D721Med (cell line): ENCODE results near the gene PRAMEF17.
"Not testable (repeated sequence)": the region's sequence is repeated elsewhere in the genome, so short reads cannot be mapped to it uniquely, and the experiment has no call there.

Experiments used
- DNase-seq: peaks from one replicate; pipeline ENCODE4 v3.0.0; 2011; ENCODE audit warnings: low spot score; ENCODE audit not compliant: insufficient read length
- FAIRE-seq: peaks from 2 replicates; lab custom pipeline; 2011; peaks lifted over from hg19 to GRCh38; lab: Jason Lieb, UNC
- CTCF ChIP-seq: IDR thresholded peaks from 2 replicates; pipeline ENCODE4 v1.5.1; 2012; ENCODE audit warnings: mild to moderate bottlenecking, control low read depth; ENCODE audit not compliant: insufficient read depth; ENCODE audit errors: missing control alignments

PRAMEF17 gene

GRCh38 chr1:13389332-13389731 lies at the start of gene PRAMEF17:
PRAMEF17 (plus strand) TSS chr1:13389632; CDS start chr1:13389658, 26 bp downstream.
- DNase-seq, FAIRE-seq: not testable (repeated sequence)

GRCh38 chr1:13342496-13342895 lies 46.9 kb upstream of the PRAMEF17 start:
- not testable (repeated sequence) for FAIRE-seq, DNase-seq

- DNase-seq, FAIRE-seq: not testable (repeated sequence)
Observed at GRCh38 chr1:13347034-13347433, 42.4 kb upstream of the PRAMEF17 start, which contains the start of gene PRAMEF14. PRAMEF14 (minus strand) TSS chr1:13347134; CDS start chr1:13345314, 1,820 bp downstream.

GRCh38 chr1:13353476-13353875 lies 36.0 kb upstream of the PRAMEF17 start:
- DNase-seq, result not testable (repeated sequence)

GRCh38 chr1:13354475-13354874 lies 35.0 kb upstream of the PRAMEF17 start:
- FAIRE-seq, DNase-seq: not testable (repeated sequence)

More at GRCh38 chr1:13353476-13353875, 36.0 kb upstream of the PRAMEF17 start:
- not testable (repeated sequence) for FAIRE-seq

GRCh38 chr1:13356774-13357173 lies 32.7 kb upstream of the PRAMEF17 start:
- peak; percentile 68 for TF ChIP-seq CTCF
- FAIRE-seq, DNase-seq: not testable (repeated sequence)

More at GRCh38 chr1:13354475-13354874, 35.0 kb upstream of the PRAMEF17 start:
- TF ChIP-seq CTCF, result peak; percentile 3

- FAIRE-seq, DNase-seq: not testable (repeated sequence)
Observed at GRCh38 chr1:13362364-13362763, 27.1 kb upstream of the PRAMEF17 start.

GRCh38 chr1:13364928-13365327 lies 24.5 kb upstream of the PRAMEF17 start:
- not testable (repeated sequence) for DNase-seq, FAIRE-seq

GRCh38 chr1:13366536-13366935 lies 22.9 kb upstream of the PRAMEF17 start:
- not testable (repeated sequence) for FAIRE-seq, DNase-seq

GRCh38 chr1:13368544-13368943 lies 20.9 kb upstream of the PRAMEF17 start:
- TF ChIP-seq CTCF, result peak; percentile 7
- not testable (repeated sequence) for FAIRE-seq, DNase-seq

- not testable (repeated sequence) for FAIRE-seq, DNase-seq
Observed at GRCh38 chr1:13378983-13379382, 10.4 kb upstream of the PRAMEF17 start.

- FAIRE-seq, DNase-seq: not testable (repeated sequence)
Observed at GRCh38 chr1:13380380-13380779, 9.1 kb upstream of the PRAMEF17 start.

GRCh38 chr1:13393004-13393403 lies 3.6 kb downstream of the PRAMEF17 start:
- FAIRE-seq, result not testable (repeated sequence)

GRCh38 chr1:13394761-13395160 lies 5.3 kb downstream of the PRAMEF17 start:
- DNase-seq, FAIRE-seq: not testable (repeated sequence)

More at GRCh38 chr1:13393004-13393403, 3.6 kb downstream of the PRAMEF17 start:
- DNase-seq, result not testable (repeated sequence)

GRCh38 chr1:13395311-13395710 lies 5.9 kb downstream of the PRAMEF17 start:
- not testable (repeated sequence) for DNase-seq, FAIRE-seq
